Measurements from ENCODE around the gene MYO9B.

The MYO9B gene

GRCh38 chr19:17116996-17117702 lies 41.6 kb downstream of the MYO9B start:
- Histone ChIP-seq H3K4me3 (ENCODE audit: low read depth, low read length) (no peak overlapping the region), H3K4me1 (ENCODE audit: control insufficient read depth, insufficient read depth, low read length) (peaks cover 21% of the 10 kb centered on the region), H3K36me3 (ENCODE audit: control insufficient read depth, insufficient read depth, low read length) (no peaks in the 10 kb centered on the region), H3K9ac (ENCODE audit: low read depth, low read length) (no peak overlapping the region), H3K27ac (ENCODE audit: low read depth, low read length) (no peak overlapping the region), H3K9me3 (ENCODE audit: control insufficient read depth, insufficient read depth, low read length) (no peaks in the 10 kb centered on the region), H3K27me3 (ENCODE audit: control insufficient read depth, insufficient read depth, low read length) (no peaks in the 10 kb centered on the region)

GRCh38 chr19:17118957-17119356 lies 43.4 kb downstream of the MYO9B start:
- H3K36me3 ChIP-seq (ENCODE audit: control insufficient read depth, insufficient read depth, low read length) = no peaks in the 10 kb centered on the region
- no peak overlapping the region for H3K9ac ChIP-seq (ENCODE audit: low read depth, low read length)
- H3K27ac ChIP-seq (ENCODE audit: low read depth, low read length) = peak overlapping the region; percentile 21
- peaks cover 16% of the 10 kb centered on the region for H3K4me1 ChIP-seq (ENCODE audit: control insufficient read depth, insufficient read depth, low read length)
- H3K27me3 ChIP-seq (ENCODE audit: control insufficient read depth, insufficient read depth, low read length) = no peaks in the 10 kb centered on the region
- H3K9me3 ChIP-seq (ENCODE audit: control insufficient read depth, insufficient read depth, low read length) = no peaks in the 10 kb centered on the region
- H3K4me3 ChIP-seq (ENCODE audit: low read depth, low read length) = no peak overlapping the region

DNA sequence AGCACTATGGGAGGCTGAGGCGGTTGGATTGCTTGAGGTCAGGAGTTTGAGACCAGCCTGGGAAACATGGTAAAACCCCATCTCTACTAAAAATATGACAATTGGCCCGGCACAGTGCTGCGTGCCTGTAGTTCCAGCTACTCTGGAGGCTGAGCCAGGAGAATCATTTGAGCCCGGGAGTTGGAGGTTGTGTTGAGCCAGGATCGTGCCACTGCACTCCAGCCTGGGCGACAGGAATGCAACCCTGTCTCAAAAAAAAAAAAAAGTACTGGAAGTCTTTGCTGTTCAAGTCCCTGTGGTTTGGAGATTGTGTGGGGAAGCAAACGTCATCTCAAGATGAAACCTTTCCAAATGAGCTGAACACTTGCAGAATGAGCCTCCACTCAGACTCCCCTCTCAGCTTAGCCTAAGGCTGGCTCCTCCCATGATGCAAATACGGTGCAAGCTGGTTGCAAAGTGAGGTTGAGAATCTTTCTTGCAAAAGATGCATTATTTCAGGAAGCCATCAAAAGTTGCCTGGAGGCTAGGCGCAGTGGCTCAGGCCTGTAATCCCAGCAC lies 46.2 kb downstream of the MYO9B start:
- Histone ChIP-seq H3K27me3 (ENCODE audit: control insufficient read depth, insufficient read depth, low read length) (no peaks in the 10 kb centered on the region), H3K4me1 (ENCODE audit: control insufficient read depth, insufficient read depth, low read length) (peaks cover 14% of the 10 kb centered on the region), H3K36me3 (ENCODE audit: control insufficient read depth, insufficient read depth, low read length) (no peaks in the 10 kb centered on the region), H3K9ac (ENCODE audit: low read depth, low read length) (no peak overlapping the region), H3K4me3 (ENCODE audit: low read depth, low read length) (no peak overlapping the region), H3K27ac (ENCODE audit: low read depth, low read length) (no peak overlapping the region), H3K9me3 (ENCODE audit: control insufficient read depth, insufficient read depth, low read length) (no peaks in the 10 kb centered on the region)

- Histone ChIP-seq H3K27ac (ENCODE audit: low read depth, low read length) (no peak overlapping the region), H3K9me3 (ENCODE audit: control insufficient read depth, insufficient read depth, low read length) (no peaks in the 10 kb centered on the region), H3K36me3 (ENCODE audit: control insufficient read depth, insufficient read depth, low read length) (no peaks in the 10 kb centered on the region), H3K27me3 (ENCODE audit: control insufficient read depth, insufficient read depth, low read length) (no peaks in the 10 kb centered on the region), H3K4me1 (ENCODE audit: control insufficient read depth, insufficient read depth, low read length) (peaks cover 14% of the 10 kb centered on the region), H3K9ac (ENCODE audit: low read depth, low read length) (no peak overlapping the region), H3K4me3 (ENCODE audit: low read depth, low read length) (no peak overlapping the region)
These were observed 47.5 kb downstream of the MYO9B start for GRCh38 chr19:17123041-17123440.

DNA sequence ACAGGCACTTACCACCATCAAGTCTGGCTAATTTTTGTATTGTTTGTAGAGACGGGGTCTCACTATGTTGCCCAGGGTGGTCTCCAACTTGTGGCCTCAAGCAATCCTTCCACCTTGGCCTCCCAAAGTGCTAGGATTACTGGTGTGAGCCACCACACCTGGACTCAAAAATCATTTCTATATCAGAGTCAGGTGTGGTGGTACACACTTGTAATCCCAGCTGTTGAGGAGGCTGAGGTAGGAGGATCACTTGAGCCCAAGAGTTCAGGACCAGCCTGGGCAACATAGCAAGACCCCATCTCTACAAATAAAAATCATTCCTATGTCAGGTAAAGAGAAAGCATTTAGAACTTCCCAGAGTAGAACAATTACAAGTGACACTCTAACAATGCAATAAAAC lies 48.4 kb downstream of the MYO9B start:
- Histone ChIP-seq H3K4me3 (ENCODE audit: low read depth, low read length) (no peak overlapping the region), H3K9me3 (ENCODE audit: control insufficient read depth, insufficient read depth, low read length) (no peaks in the 10 kb centered on the region), H3K4me1 (ENCODE audit: control insufficient read depth, insufficient read depth, low read length) (peaks cover 9% of the 10 kb centered on the region), H3K27ac (ENCODE audit: low read depth, low read length) (no peak overlapping the region), H3K36me3 (ENCODE audit: control insufficient read depth, insufficient read depth, low read length) (no peaks in the 10 kb centered on the region), H3K27me3 (ENCODE audit: control insufficient read depth, insufficient read depth, low read length) (no peaks in the 10 kb centered on the region), H3K9ac (ENCODE audit: low read depth, low read length) (no peak overlapping the region)

GRCh38 chr19:17125062-17125727 lies 49.6 kb downstream of the MYO9B start:
- Histone ChIP-seq H3K4me1 (ENCODE audit: control insufficient read depth, insufficient read depth, low read length) (peaks cover 7% of the 10 kb centered on the region), H3K9ac (ENCODE audit: low read depth, low read length) (no peak overlapping the region), H3K36me3 (ENCODE audit: control insufficient read depth, insufficient read depth, low read length) (no peaks in the 10 kb centered on the region), H3K4me3 (ENCODE audit: low read depth, low read length) (no peak overlapping the region), H3K27me3 (ENCODE audit: control insufficient read depth, insufficient read depth, low read length) (no peaks in the 10 kb centered on the region), H3K27ac (ENCODE audit: low read depth, low read length) (no peak overlapping the region), H3K9me3 (ENCODE audit: control insufficient read depth, insufficient read depth, low read length) (no peaks in the 10 kb centered on the region)

- H3K27ac ChIP-seq (ENCODE audit: low read depth, low read length) = peak overlapping the region; percentile 17
- H3K4me3 ChIP-seq (ENCODE audit: low read depth, low read length) = no peak overlapping the region
- H3K27me3 ChIP-seq (ENCODE audit: control insufficient read depth, insufficient read depth, low read length) = no peaks in the 10 kb centered on the region
- H3K9me3 ChIP-seq (ENCODE audit: control insufficient read depth, insufficient read depth, low read length) = no peaks in the 10 kb centered on the region
- H3K9ac ChIP-seq (ENCODE audit: low read depth, low read length) = no peak overlapping the region
- no peaks in the 10 kb centered on the region for H3K36me3 ChIP-seq (ENCODE audit: control insufficient read depth, insufficient read depth, low read length)
- peaks cover 7% of the 10 kb centered on the region for H3K4me1 ChIP-seq (ENCODE audit: control insufficient read depth, insufficient read depth, low read length)
These were observed 50.4 kb downstream of the MYO9B start for GRCh38 chr19:17125728-17126677.

- H3K9me3 ChIP-seq (ENCODE audit: control insufficient read depth, insufficient read depth, low read length) = no peaks in the 10 kb centered on the region
- no peaks in the 10 kb centered on the region for H3K27me3 ChIP-seq (ENCODE audit: control insufficient read depth, insufficient read depth, low read length)
- H3K36me3 ChIP-seq (ENCODE audit: control insufficient read depth, insufficient read depth, low read length) = no peaks in the 10 kb centered on the region
- peaks cover 7% of the 10 kb centered on the region for H3K4me1 ChIP-seq (ENCODE audit: control insufficient read depth, insufficient read depth, low read length)
- no peak overlapping the region for H3K27ac ChIP-seq (ENCODE audit: low read depth, low read length)
- H3K9ac ChIP-seq (ENCODE audit: low read depth, low read length) = no peak overlapping the region
- H3K4me3 ChIP-seq (ENCODE audit: low read depth, low read length) = no peak overlapping the region
These were observed 52.1 kb downstream of the MYO9B start for GRCh38 chr19:17127671-17128070.

GRCh38 chr19:17128403-17128802 lies 52.8 kb downstream of the MYO9B start:
- no peaks in the 10 kb centered on the region for H3K36me3 ChIP-seq (ENCODE audit: control insufficient read depth, insufficient read depth, low read length)
- H3K27ac ChIP-seq (ENCODE audit: low read depth, low read length) = no peak overlapping the region
- no peaks in the 10 kb centered on the region for H3K9me3 ChIP-seq (ENCODE audit: control insufficient read depth, insufficient read depth, low read length)
- no peaks in the 10 kb centered on the region for H3K27me3 ChIP-seq (ENCODE audit: control insufficient read depth, insufficient read depth, low read length)
- peaks cover 7% of the 10 kb centered on the region for H3K4me1 ChIP-seq (ENCODE audit: control insufficient read depth, insufficient read depth, low read length)
- no peak overlapping the region for H3K9ac ChIP-seq (ENCODE audit: low read depth, low read length)
- H3K4me3 ChIP-seq (ENCODE audit: low read depth, low read length) = no peak overlapping the region

GRCh38 chr19:17128820-17129219 lies 53.2 kb downstream of the MYO9B start:
- peaks cover 7% of the 10 kb centered on the region for H3K4me1 ChIP-seq (ENCODE audit: control insufficient read depth, insufficient read depth, low read length)
- H3K9ac ChIP-seq (ENCODE audit: low read depth, low read length) = no peak overlapping the region
- H3K4me3 ChIP-seq (ENCODE audit: low read depth, low read length) = no peak overlapping the region
- no peaks in the 10 kb centered on the region for H3K9me3 ChIP-seq (ENCODE audit: control insufficient read depth, insufficient read depth, low read length)
- H3K27ac ChIP-seq (ENCODE audit: low read depth, low read length) = no peak overlapping the region
- H3K27me3 ChIP-seq (ENCODE audit: control insufficient read depth, insufficient read depth, low read length) = no peaks in the 10 kb centered on the region
- no peaks in the 10 kb centered on the region for H3K36me3 ChIP-seq (ENCODE audit: control insufficient read depth, insufficient read depth, low read length)
